ENCODE results near the gene FLG2. TPM values are rescaled to one million over a fixed set of nuclear protein-coding genes. Genes with fewer than 3 reads are reported as not detected.

FLG2 gene
- total and polyA plus RNA-seq, 10 of the 15 experiments (the other 5 are each of a cell fraction or from before 2014, with no cell fraction given): not detected

DNA sequence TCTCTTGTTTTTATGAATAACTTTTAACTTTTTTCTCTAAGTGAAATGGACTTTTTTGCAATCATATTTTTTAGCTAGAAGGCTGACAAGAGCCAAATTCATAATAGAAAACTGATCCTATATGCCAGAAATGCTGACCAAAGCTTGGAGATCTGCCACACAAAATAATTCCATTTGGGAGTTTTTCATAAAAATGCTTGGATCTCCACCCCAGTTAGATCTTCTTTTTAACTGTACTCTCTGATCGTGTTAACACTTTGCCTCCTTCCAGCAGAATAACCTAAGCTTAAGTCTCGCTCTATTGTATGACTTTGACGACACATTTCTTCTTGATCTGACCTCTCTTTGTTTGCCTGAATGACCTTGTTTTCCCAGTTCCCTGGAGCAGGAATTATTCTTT lies 16.8 kb downstream of the FLG2 start (continued):
- TF ChIP-seq TCF3 (IDR thresholded peaks at IDR 0.05; ENCODE audit: borderline replicate concordance, insufficient read depth, low read depth, low read length) (no peak), WRNIP1 (IDR thresholded peaks at IDR 0.05; ENCODE audit: borderline replicate concordance, low read depth, low read length) (no peak), GABPA (IDR thresholded peaks at IDR 0.05; ENCODE audit: low read depth) (no peak), CHD4 (IDR thresholded peaks at IDR 0.05) (no peak), SKIL (IDR thresholded peaks at IDR 0.05; ENCODE audit: low read depth, poor library complexity, severe bottlenecking) (no peak), CBFB (IDR thresholded peaks at IDR 0.05; ENCODE audit: low read depth) (no peak), SMARCA5 (IDR thresholded peaks at IDR 0.05) (no peak)

DNA sequence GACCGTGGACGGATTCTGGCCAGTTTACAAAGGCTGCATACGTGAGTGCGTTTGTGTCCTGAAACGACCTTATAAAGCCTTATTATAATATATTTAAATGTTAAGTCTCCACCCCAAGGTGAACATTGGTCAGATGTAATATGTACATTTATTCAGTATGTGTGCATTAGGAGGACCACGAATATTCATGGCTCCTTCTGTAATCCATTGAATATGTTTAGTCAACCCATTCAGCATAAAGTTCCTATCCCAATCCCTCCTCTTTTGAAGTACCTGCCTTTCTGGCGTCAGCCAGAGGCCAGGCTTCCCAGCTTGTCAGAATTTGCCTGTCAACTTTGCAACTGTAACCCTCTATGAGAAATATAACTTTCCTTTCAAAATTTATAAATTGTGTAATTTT lies 24.4 kb downstream of the FLG2 start:
- Histone ChIP-seq H3K36me3 (ENCODE audit: control insufficient read depth in 2 of 2, insufficient read depth in 2 of 2, low read length in 1 of 2) (no peaks in the 10 kb centered on the region), H3K4me1 (ENCODE audit: control insufficient read depth, insufficient read depth, low read length) (no peaks in the 10 kb centered on the region), H3K9me3 (replicated peaks; ENCODE audit: control insufficient read depth, insufficient read depth, low read length) (no peaks in the 10 kb centered on the region), H3K4me3 (no peak overlapping the region), H3K4me2 (ENCODE audit: control insufficient read depth, insufficient read depth) (no peak overlapping the region), H3K79me2 (ENCODE audit: control insufficient read depth, insufficient read depth, low read length) (no peaks in the 10 kb centered on the region), H3K9ac (ENCODE audit: control insufficient read depth, insufficient read depth, low read length) (no peak overlapping the region), H2AFZ (ENCODE audit: control insufficient read depth, low read depth, low read length) (no peak overlapping the region), H3K27ac (ENCODE audit: control insufficient read depth, insufficient read depth) (no peak overlapping the region), H4K20me1 (ENCODE audit: control insufficient read depth, insufficient read depth) (no peaks in the 10 kb centered on the region), H3K27me3 (replicated peaks in 1 of 2; ENCODE audit: control insufficient read depth in 2 of 2, insufficient read depth in 2 of 2, low read length in 1 of 2) (peaks cover 0 to 2% of the 10 kb centered on the region in 2 experiments; a peak in 1 of 4 replicates)
- intact Hi-C loops (cut with micrococcal nuclease; ENCODE audit: unreplicated experiment): no loop called here
- WGBS (ENCODE audit: insufficient coverage, insufficient replicate concordance, low lambda C conversion rate, missing lambda C conversion rate): 35% methylated on average over 7 of the region's 7 CpGs
- DNase-seq (ENCODE audit: low read depth, low spot score): no peak
- TF ChIP-seq RELA (IDR thresholded peaks at IDR 0.05; ENCODE audit: borderline replicate concordance, partially characterized antibody) (no peak), NR2F1 (conservative IDR thresholded peaks at IDR 0.05) (no peak), GATAD2B (conservative IDR thresholded peaks at IDR 0.05; ENCODE audit: low read depth) (no peak), ATF3 (IDR thresholded peaks at IDR 0.05; ENCODE audit: borderline replicate concordance, extremely low read depth, low read depth, low read length) (no peak), MAX (IDR thresholded peaks at IDR 0.05; ENCODE audit: low read depth, low read length) (no peak), ZNF217 (IDR thresholded peaks at IDR 0.05) (no peak), SMARCA5 (IDR thresholded peaks at IDR 0.05) (no peak), MYB (IDR thresholded peaks at IDR 0.05; ENCODE audit: borderline replicate concordance, low read depth, low read length) (no peak), RAD21 (IDR thresholded peaks at IDR 0.05; ENCODE audit: insufficient read depth, low read depth, low read length) (no peak), BMI1 (IDR thresholded peaks at IDR 0.05; ENCODE audit: borderline replicate concordance) (no peak), ZSCAN29 (IDR thresholded peaks at IDR 0.05) (no peak), MTA2 (IDR thresholded peaks at IDR 0.05; ENCODE audit: low read depth) (no peak), ETV6 (conservative IDR thresholded peaks at IDR 0.05 in 1 of 2, IDR thresholded peaks at IDR 0.05 in 1 of 2; ENCODE audit: borderline replicate concordance in 1 of 2, low read depth in 1 of 2) (no peak), MYC (IDR thresholded peaks at IDR 0.05; ENCODE audit: insufficient read depth, insufficient read length, insufficient replicate concordance, low read length, severe bottlenecking) (no peak), NKRF (conservative IDR thresholded peaks at IDR 0.05) (no peak)
- ChIA-PET POLR2A (no interaction called here), SMC1A (ENCODE audit: uncharacterized antibody, unreplicated experiment) (no interaction called here), CTCF (no interaction called here), RAD21 (ENCODE audit: unreplicated experiment) (no interaction called here)
- no peak for ATAC-seq
- no TSS peak for BruUV-seq (replicated peaks)
- FAIRE-seq: no peak
- in situ Hi-C loops (cut with MboI): no loop called here
